ENCODE measurements around the gene FKBP5.

DNA sequence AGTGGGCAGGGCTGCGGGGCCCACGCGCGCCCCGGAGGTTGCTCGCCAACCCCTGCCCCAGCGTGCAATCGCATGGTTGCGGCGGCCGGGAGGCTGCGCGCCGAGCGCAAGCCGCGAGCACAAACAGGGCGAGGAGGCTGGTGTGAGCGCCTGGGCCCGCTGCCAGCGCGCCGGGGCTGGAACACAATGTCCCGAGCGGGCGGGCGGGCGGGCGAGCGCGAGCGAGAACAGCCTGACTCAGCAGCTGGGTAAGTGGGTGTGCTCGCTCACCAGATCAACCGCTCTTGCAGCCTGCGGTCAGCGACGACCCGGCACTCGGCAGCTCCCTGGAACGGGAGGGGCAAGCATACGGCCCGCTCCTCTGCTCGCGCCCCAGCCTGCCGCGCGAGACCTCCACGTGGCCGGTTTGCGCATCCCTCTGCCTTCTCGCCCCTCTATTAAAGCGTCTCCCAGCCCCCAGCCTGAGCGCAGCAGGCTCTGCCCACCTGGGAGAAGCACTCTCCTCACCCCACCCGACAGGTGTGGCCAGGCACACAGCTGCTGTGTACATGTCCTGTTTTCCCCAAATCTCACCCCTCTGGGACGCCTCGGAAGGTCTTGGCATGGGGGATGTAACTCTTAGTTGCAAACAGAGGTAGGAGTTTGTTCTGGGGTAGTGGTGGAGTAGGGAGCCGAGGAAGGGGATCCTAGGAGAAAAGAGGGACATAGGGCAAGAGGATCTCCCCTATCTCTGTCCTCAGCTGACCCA lies 39.4 kb upstream of the FKBP5 start:
- TF ChIP-seq, protein P1, sequence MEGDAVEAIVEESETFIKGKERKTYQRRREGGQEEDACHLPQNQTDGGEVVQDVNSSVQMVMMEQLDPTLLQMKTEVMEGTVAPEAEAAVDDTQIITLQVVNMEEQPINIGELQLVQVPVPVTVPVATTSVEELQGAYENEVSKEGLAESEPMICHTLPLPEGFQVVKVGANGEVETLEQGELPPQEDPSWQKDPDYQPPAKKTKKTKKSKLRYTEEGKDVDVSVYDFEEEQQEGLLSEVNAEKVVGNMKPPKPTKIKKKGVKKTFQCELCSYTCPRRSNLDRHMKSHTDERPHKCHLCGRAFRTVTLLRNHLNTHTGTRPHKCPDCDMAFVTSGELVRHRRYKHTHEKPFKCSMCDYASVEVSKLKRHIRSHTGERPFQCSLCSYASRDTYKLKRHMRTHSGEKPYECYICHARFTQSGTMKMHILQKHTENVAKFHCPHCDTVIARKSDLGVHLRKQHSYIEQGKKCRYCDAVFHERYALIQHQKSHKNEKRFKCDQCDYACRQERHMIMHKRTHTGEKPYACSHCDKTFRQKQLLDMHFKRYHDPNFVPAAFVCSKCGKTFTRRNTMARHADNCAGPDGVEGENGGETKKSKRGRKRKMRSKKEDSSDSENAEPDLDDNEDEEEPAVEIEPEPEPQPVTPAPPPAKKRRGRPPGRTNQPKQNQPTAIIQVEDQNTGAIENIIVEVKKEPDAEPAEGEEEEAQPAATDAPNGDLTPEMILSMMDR (IDR thresholded peaks at IDR 0.05 in 2 of 3, conservative IDR thresholded peaks at IDR 0.05 in 1 of 3; ENCODE audit: control insufficient read depth in 2 of 3, extremely low read depth in 1 of 3, insufficient read depth in 1 of 3, low read depth in 3 of 3, low read length in 3 of 3), result peak in 2 of 3 experiments; percentile 14 to 16; a peak in 2 of 6 replicates
- TF ChIP-seq FOXK2 (IDR thresholded peaks at IDR 0.05) (no peak), SP1 (IDR thresholded peaks at IDR 0.05; ENCODE audit: low read depth, low read length) (no peak), POLR2AphosphoS2 (IDR thresholded peaks at IDR 0.05; ENCODE audit: low read depth, low read length) (no peak), TCF7 (IDR thresholded peaks at IDR 0.05; ENCODE audit: borderline replicate concordance) (no peak), FOXM1 (IDR thresholded peaks at IDR 0.05; ENCODE audit: low read depth, low read length) (no peak), SMC3 (IDR thresholded peaks at IDR 0.05; ENCODE audit: borderline replicate concordance, low read length) (no peak)
- TF ChIP-seq, protein P2, sequence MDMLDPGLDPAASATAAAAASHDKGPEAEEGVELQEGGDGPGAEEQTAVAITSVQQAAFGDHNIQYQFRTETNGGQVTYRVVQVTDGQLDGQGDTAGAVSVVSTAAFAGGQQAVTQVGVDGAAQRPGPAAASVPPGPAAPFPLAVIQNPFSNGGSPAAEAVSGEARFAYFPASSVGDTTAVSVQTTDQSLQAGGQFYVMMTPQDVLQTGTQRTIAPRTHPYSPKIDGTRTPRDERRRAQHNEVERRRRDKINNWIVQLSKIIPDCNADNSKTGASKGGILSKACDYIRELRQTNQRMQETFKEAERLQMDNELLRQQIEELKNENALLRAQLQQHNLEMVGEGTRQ (IDR thresholded peaks at IDR 0.05; ENCODE audit: borderline replicate concordance, low read depth, low read length), result peak; percentile 3; the same call in 1 of the 2 replicates
- TF ChIP-seq, protein P3, sequence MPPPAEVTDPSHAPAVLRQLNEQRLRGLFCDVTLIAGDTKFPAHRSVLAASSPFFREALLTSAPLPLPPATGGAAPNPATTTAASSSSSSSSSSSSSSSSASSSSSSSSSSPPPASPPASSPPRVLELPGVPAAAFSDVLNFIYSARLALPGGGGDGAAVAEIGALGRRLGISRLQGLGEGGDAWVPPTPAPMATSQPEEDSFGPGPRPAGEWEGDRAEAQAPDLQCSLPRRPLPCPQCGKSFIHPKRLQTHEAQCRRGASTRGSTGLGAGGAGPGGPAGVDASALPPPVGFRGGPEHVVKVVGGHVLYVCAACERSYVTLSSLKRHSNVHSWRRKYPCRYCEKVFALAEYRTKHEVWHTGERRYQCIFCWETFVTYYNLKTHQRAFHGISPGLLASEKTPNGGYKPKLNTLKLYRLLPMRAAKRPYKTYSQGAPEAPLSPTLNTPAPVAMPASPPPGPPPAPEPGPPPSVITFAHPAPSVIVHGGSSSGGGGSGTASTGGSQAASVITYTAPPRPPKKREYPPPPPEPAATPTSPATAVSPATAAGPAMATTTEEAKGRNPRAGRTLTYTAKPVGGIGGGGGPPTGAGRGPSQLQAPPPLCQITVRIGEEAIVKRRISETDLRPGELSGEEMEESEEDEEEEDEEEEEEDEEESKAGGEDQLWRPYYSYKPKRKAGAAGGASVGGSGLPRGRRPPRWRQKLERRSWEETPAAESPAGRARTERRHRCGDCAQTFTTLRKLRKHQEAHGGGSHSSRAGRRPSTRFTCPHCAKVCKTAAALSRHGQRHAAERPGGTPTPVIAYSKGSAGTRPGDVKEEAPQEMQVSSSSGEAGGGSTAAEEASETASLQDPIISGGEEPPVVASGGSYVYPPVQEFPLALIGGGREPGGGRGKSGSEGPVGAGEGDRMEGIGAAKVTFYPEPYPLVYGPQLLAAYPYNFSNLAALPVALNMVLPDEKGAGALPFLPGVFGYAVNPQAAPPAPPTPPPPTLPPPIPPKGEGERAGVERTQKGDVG (CRISPR knock-in tag; IDR thresholded peaks at IDR 0.05), result no peak

All from GM12878 (cell line).